G401.6 (cell line): ENCODE measurements around the gene PTPRD.

Source experiments
- FAIRE-seq: peaks from 2 replicates; lab custom pipeline; 2012; peaks lifted over from hg19 to GRCh38; lab: Jason Lieb, UNC

Gene PTPRD

DNA sequence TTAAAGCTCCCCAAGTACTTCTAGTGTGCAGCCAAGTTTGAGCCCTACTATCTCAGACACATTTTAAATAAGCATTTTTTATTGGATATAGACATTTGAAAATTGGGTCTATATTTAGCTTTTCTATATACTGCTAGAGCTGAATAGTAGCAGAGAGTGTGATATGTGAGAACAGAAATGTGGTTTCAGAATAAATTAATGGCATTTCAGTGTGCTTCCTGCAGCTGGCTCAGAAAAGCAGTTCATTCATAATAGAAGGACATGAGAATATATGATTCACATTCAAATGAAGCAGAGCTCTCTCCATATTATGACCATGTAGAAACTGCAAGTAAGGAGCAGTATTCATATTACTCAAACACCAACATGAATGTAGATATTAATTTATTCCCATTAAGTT is 464.0 kb downstream of the PTPRD start:
- FAIRE-seq, result no peak

DNA sequence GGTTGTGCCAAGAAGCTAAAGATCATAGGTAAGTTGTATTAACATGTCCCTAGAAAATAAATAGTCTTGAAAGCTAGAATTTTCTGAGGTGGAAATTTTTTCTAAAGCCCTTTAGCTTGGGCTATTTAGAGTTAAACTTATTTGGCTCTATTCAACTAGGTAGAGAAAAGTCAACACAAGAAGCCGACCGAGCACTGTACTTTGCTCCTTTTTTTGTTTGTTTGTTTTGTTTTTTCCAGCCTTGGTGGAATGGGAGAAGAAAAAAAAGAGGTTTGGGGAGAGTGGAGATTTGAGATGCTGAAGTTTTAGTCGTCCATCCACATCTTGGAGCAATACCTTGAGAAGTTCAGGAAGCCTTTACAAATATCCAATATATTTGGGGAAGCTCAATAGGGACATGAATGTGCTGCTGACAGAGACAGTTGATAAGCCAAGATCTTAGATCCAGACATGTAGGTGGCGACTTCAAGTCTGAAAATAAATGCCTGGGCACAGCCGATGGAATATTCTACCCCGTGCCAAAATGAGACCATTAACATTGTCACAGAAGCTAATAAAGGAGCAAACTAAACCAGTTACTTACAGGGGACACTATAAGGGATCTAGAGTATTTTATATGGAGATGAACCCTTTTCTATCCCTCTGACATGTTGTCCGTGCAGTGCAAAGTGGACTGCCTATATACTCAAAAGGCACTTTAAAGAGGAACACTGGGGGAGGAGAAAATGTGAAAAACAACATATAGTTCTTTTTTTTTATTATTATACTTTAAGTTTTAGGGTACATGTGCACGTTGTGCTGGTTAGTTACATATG is 466.1 kb downstream of the PTPRD start:
- no peak for FAIRE-seq

DNA sequence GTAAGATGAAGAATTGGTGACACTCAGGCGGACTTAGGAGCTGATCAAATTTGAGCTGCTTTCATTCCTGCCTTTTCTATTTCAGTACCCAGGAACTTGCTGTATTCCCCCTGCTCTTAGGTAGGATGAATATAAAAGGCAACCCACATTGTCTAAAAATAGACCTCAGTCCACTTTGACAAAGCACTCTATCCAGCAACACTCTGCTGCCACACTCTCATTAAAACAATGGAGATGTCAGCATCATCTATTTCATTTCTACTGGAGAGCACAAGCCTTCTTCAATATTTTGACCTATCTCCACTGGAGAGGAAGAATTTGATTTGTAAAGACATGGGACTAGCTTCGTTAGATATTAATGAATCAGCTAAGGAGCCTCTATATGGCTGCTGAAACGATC is 468.4 kb downstream of the PTPRD start:
- FAIRE-seq, result no peak

DNA sequence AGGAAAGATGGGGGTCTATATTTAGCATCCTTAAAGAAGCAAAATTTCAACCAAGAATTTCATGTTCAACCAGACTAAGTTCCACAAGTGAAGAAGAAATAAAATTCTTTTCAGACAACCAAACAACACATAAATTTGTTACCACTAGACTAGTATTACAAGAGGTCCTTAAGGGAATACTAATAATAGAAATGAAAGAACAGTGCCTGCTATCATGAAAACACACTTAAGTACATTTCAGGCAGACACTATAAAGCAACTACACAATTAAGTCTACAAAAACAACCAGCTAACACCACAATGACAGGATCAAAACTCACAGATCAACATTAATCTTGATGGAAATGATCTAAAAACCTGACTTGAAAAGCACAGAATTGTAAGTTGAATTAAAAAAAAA is 477.2 kb downstream of the PTPRD start:
- no peak for FAIRE-seq

DNA sequence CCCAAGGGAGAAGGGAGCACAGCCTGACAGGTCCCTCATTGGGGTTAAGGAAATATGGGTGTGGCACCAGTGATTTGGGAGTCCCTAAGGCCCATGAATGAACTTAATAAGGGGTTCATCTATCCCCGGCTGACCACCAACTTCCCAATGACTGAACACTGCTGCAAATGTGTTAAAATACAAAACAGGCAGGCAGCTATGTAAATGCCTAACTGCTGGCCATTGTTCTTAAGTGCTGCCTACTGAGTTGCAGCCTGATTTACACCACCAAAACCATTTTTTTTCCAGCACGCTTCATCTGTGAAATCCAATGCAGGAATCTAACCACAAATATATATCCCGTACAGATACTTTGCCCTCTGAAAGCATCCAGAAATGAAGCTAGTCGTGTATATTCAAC is 478.5 kb downstream of the PTPRD start:
- FAIRE-seq, result no peak

DNA sequence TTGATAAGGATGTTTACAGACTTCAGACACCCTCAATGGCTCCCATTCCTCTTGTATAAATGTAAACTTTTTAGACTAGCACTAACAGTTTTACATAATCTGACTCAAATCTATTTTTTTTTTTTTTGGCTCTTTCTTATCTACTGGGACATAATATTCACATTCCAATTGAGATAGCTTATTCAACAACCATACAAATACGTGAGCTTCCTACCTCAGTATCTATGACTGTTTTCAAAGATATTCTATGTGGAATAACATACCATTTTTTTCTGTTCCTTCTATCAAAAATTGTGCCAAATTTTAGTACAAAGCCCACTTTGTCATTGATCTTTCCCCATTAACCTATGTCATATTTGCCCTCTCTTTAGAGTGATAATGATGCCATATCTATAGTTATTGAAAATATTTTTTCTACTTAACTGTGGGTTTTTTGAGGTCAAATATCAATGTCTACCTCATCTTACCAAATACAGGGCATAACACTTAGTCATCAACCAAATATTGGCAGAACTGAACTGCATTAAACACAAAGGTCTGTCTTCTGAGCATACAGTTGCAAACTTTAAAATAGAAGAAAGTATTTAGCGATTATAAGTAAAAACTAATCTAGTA is 482.6 kb downstream of the PTPRD start:
- no peak for FAIRE-seq

DNA sequence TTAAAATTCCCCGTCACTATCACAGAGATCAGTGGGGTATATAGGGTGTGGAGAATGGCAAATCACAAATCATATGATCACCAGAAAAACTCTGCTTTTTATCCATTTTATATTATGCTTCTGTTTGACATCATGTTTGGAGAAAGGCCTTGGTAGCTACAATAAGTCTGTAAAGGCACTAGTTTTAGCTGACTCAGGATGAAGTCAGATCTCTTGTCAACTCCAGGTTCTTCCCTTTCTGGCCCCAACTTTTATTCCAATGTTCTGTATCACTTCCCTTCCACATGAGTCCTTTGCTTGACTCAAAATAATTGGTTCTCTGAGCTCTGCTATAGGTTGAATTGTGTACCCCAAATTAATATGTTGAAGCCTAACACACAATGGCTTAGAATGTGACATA is 484.9 kb downstream of the PTPRD start:
- FAIRE-seq, result no peak

DNA sequence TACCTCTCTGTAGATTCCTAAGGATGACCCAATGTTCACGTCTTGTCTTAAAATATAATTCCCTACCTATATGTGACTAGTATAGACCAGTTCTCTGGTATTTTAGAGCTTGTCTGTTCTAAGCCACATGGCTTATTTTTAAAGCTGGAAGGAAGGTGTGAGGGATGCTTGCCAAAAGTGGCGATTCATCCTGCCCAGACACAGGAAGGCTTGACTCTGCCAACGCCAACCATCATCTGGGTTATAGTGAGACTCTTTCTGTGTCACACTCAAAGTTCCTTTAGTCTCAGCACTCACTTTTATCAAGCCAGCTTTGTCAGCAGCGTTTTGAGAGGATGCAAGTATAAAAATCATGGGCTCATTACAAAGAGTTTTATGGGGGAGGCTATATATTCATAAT is 500.0 kb downstream of the PTPRD start:
- FAIRE-seq, result no peak

DNA sequence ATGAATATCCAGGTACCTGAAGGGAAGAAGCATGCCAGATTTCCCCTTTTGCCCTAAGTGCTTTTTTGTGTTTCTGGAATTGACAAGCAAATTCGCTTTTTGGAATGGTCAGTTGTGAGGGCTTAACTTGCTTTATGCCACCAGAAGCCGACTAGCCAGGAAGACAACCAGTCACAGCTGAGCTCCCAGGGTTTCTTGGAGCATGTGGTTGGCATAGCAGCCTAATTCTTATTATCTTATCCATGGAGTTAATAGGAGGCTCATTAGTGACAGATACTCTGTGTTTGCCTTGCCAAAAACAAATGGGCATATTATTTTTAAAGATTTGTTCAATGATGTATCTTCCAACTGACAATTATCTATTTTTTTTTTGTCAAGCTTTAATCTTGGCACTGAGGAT is 500.7 kb downstream of the PTPRD start:
- no peak for FAIRE-seq

DNA sequence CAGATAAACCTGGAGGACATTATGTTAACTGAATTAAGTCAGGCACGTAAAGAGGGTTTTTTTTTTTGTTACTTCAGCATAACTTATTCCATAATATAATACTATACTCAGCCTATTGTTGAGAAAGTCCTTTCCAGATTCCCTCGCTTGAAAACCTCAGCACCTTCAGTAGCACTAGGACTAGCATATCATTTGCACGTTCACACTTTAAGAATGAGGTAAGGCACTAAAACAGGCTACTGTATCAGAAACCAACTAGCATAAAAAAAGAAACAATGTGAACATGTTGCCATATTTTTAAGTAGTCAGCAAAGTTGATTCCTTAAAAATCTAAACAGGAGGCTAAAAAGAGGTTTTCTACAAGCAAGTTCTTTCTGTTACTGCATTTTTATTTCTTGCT is 504.0 kb downstream of the PTPRD start:
- no peak for FAIRE-seq

DNA sequence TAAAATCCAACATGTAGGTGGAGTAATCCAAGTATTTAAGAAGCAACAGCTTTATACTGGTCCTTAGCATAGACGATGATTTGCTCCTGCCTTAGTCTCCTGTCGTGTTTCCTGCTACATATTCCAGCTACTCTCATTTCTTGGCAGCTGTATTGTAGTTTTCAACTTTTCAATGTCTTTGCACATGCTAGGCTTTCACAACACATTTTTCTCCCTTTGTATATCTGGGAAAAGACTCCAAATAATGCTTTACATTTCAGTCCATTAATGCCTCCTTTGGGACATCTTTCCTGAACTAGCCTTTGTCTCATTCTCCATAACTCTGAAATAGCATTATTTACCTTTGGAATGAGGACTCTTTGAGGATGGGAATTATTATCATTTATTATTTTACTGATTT is 508.0 kb downstream of the PTPRD start:
- no peak for FAIRE-seq

DNA sequence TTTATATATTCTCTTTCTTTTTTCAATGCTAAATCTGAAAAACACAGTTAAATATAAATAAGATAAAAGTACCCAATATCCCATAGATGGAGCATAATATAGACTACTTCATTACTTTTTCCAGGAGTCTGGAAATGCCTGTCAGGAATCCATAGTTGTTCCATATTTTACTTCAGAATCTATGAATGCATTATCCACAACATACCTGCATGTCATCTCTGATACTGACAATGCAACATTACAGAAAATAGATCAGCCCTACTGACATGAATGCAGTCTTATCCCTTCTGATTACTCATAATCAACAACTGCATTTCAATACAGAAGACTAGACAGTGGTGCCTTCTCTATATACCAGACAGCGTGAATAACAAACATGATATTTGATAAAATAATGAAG is 517.6 kb downstream of the PTPRD start:
- no peak for FAIRE-seq

DNA sequence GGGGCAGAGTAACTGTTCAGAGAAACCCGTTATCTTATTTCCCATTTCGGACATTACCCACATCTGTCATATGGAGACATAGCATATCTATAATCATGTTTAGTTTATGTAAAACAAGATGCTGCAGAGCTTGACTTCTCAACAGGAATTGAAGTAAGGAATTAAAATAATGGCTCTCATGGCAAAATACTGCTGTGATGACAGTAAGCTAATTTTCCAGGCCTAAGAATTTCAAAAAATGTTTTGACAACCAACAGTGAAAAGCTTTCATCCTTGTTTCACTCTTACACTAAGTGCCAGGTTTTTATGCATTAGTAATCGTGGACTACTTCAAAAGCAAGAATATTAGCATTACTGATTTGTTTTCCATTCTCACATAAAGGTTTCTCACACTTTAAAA is 518.2 kb downstream of the PTPRD start:
- FAIRE-seq, result no peak

DNA sequence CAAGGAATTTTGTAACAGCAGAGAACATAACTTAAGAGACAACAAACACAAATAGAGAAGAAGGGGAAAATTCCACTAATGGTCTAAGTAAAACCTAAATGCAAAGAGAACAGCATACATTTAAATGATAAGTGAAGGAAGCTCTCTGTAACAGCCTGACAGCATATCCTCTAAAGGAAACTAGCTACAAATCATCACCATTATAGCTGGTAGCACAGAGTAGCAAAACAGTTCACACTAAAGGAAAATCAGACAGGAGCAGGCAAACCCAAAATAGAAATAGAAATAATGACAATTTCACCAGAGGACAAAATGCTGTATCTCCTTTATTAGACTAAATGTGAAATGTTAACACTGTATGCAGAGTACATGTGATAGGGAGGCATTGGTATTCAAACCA is 532.8 kb downstream of the PTPRD start:
- no peak for FAIRE-seq

DNA sequence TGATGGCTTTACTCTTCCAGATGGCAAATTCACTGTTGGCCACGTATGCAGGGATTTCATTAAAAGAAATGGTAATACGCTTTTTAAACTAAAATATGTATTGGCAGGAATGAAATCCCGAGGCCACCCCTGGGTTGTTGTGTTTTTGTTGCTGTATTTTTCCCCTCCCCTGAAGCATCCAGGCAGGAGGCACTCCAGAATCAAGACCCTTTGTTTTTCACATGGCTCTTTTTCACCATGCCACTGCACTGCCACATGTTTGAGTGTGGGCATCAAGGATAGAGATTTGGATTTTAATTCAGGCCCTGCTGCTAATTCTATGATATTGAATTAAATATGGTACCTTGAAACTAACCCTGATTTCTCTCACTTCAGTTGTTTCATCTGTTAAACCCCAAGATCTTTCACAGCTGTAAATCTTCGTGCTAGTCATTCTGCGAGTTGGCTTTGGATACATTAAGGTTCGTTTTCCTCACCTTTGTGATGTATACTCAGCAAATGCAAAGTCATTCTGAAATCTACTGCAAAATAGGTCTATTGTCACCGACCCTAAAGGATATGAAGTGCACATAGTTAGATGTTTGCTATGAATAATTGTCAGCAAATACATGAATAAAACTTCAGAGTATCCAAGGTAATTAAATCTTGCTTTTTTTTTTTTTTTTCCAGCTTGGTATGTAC is 533.4 kb downstream of the PTPRD start:
- FAIRE-seq, result no peak

DNA sequence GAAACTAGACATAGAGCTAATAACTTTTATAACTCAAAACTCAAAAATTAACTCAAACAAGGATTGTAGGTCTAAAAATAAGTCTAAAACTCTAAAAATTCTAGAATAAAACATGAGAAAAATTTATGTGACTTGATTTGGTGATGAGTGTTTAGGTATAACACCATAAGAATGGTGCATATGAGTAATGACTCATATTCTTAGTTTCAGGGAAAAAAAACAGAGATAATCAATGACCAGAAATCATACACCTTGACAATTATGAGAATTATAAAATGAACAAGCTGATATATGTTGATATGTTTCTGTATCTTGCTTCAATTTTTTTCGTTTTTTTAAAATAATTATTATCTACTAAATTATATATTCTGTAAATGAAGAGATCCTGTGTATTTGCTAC is 541.2 kb downstream of the PTPRD start:
- peak; percentile 8 for FAIRE-seq

DNA sequence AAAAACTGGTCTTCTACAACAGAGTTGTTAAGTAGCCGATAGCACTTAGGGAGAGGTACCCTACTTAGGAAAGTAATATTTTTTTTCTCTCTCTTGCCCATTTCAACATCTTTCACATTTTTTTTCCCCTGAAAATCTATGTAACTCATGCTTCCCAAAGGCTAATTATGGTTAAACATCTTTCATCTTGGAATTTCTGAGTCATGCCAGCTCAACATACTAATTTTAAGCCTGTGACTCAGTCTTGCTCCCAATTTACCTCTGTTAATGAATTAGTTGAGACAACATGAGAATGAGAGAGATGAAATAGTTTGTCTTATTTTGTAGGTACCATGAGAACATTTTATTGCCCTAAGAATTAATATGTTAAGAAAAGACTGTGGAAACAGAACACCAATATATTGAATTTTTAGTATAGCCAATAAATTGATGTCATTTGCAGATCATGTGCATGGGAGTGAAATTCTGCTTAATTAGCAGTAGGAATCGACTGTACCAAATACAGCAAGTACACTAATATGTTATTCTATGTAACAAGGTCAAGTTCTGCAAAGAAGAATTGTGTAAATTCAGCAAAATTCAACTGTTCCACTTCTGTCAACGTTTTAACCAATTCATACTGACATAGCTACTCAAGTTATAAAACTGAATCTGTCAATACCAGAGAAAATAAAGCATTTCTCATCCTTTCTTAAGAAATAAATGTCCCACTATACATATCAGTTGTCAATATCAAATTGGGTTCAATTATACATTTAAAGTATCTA is 550.0 kb downstream of the PTPRD start:
- FAIRE-seq, result no peak

DNA sequence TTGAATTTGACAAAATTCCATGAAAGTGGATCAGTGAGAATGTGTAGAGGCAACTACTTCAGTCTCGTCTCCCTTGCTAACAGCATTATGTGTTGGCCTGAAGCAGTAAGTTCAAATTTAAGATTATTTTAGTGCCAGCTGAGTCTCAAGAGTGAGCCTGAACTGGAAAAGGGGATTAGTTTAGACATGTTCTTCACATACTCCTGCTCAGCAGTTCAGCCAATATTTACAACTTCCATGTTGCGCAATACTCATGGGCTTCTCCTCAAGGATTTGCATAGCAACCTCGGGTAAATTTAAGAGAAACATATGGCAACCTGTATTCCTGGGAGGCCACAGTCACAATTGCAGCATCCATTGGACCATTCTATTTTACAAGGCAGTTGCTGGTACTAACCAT is 553.8 kb downstream of the PTPRD start:
- FAIRE-seq, result no peak

DNA sequence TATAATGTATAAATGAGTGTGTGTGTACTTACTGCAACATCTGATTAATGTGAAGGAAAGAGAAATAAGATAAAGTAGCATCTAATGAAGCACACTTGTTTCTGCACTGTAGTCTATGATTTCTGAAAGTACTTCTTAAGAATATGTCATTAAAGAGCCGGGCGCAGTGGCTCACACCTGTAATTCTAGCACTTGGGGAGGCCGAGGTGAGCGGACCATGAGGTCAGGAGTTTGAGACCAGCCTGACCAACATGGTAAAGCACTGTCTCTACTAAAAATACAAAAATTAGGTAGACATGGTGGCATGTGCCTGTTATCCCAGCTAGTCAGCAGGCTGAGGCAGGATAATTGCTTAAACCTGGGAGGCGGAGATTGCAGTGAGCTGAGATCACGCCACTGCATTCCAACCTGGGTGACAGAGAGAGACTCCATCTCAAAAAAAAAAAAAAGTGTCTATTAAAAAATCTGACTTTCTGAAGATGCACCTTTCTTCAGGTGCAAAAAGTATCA is 556.9 kb downstream of the PTPRD start:
- FAIRE-seq, result no peak

DNA sequence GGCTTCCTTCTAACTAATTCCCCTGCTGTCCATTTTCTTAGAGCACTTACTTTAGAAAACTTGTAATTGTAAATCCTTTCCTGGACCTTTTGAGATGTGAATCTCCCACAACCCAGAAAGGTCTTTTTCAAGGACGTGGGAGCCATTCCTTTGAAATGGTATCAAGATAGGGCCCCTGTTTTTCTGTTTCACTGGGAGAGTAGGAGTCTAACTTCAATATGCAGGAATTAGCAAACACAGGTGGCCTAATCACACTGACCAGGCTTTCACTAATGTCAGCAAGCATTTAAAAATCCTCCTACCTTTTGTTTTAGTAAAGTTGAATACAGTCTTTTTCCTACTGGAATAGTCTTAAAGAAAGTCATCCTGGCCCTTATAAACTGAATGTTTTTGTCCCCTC is 558.3 kb downstream of the PTPRD start:
- no peak for FAIRE-seq

DNA sequence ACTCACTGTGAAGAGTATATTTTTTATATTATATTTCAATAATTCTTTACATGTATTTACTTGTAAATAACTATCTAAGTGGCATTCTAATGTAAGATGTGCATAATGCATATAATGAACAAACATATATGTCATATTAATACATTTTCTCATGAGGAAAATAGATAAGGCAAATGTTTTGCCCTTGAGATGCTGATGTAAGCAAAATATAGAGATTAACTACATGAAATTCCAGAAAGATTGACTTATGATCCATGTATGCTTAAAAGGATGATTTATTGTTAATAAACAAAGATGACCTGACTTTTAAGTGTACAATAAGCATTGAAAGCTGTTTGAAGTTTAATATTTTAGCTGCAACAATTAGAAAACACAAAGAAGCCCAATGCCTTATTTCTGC is 559.9 kb downstream of the PTPRD start:
- FAIRE-seq, result no peak

DNA sequence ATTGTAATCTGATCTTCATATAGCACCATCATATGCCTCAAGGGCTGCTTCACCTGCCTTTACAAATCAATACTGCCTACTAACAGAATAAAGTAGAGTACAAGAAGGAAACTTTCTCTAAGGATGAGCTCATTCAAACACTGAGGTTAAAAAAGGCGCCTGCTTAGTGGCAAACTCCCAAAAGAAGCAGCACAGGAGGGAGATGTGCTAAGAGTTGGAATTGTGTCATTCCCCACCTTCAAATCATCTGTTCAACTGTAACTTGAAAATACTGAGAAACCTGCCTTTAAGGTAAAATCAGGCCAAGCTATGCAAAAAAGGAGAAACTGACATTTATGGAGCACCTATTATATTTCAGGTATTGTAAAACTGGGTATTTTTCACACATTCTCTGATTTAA is 560.6 kb downstream of the PTPRD start:
- no peak for FAIRE-seq

DNA sequence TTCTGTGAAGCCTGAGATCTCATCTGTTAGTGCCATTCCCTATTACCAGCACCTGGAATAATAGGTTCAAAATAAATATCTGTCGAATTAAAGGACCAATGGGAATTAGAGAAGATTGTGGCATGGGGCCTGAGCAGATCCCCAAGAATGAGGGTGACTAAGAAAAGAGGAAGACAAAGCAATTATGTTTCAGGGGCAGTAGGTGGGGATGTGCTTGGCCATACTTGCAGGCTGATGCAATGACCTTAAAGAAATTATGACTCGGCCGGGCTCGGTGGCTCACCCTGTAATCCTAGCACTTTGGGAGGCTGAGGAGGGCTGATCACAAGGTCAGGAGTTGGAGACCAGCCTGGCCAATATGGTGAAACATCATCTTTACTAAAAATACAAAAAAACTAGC is 562.8 kb downstream of the PTPRD start:
- FAIRE-seq, result no peak
